MM.1S (cell line): ENCODE results near the gene ARSK.

ENCODE experiments used
- DNase-seq: peaks from one replicate; pipeline ENCODE4 v3.0.0-alpha.2; 2015
- H2AFZ ChIP-seq: fragments of 300-600 bp; sonication (generic); 2 replicates; pipeline ENCODE4 v1.6.0; 2016; ENCODE audit warnings: antibody characterized with exemption, low read length
- H3F3A ChIP-seq: fragments of 300-600 bp; sonication (generic); 2 replicates; pipeline ENCODE4 v1.6.1; 2016; ENCODE audit warnings: mild to moderate bottlenecking, antibody characterized with exemption, low read length, moderate library complexity, mixed read lengths; ENCODE audit not compliant: insufficient read depth
- H3K27ac ChIP-seq: fragments of 300-600 bp; sonication (generic); 2 replicates; pipeline ENCODE4 v1.5.1; 2016; ENCODE audit warnings: mild to moderate bottlenecking, low read length
- H3K27me3 ChIP-seq: fragments of 300-600 bp; sonication (generic); replicated peaks from 2 replicates; pipeline ENCODE4 v1.6.0; 2016; ENCODE audit warnings: low read length; ENCODE audit not compliant: insufficient read depth
- H3K36me3 ChIP-seq: fragments of 300-600 bp; sonication (generic); replicated peaks from 2 replicates; pipeline ENCODE4 v1.6.1; 2016; ENCODE audit warnings: mild to moderate bottlenecking, low read length, mixed read lengths; ENCODE audit not compliant: insufficient read depth
- H3K4me1 ChIP-seq: fragments of 300-600 bp; sonication (generic); 2 replicates; pipeline ENCODE4 v1.6.1; 2016; ENCODE audit warnings: low read length, mixed read lengths
- H3K4me2 ChIP-seq: fragments of 300-600 bp; sonication (generic); 2 replicates; pipeline ENCODE4 v1.6.0; 2016; ENCODE audit warnings: low read depth, low read length
- H3K4me3 ChIP-seq: fragments of 300-600 bp; sonication (generic); 2 replicates; pipeline ENCODE4 v1.5.1; 2016; ENCODE audit warnings: low read length, mixed read lengths
- H3K79me2 ChIP-seq: fragments of 300-600 bp; sonication (generic); 2 replicates; pipeline ENCODE4 v1.6.1; 2016; ENCODE audit warnings: mixed run types, low read length, mixed read lengths
- H3K9ac ChIP-seq: fragments of 300-600 bp; sonication (generic); 2 replicates; pipeline ENCODE4 v1.6.1; 2016; ENCODE audit warnings: low read length, mixed read lengths
- H3K9me2 ChIP-seq: fragments of 300-600 bp; sonication (generic); replicated peaks from 2 replicates; pipeline ENCODE4 v1.6.1; 2016; ENCODE audit warnings: mild to moderate bottlenecking, low read length, mixed read lengths; ENCODE audit not compliant: insufficient read depth
- H3K9me3 ChIP-seq: fragments of 300-600 bp; sonication (generic); replicated peaks from 2 replicates; pipeline ENCODE4 v1.6.1; 2016; ENCODE audit warnings: mild to moderate bottlenecking, low read length, mixed read lengths; ENCODE audit not compliant: insufficient read depth
- H4K20me1 ChIP-seq: fragments of 300-600 bp; sonication (generic); 2 replicates; pipeline ENCODE4 v1.6.1; 2016; ENCODE audit warnings: mild to moderate bottlenecking, low read length, moderate library complexity, mixed read lengths; ENCODE audit not compliant: insufficient read depth
- EZH2 ChIP-seq: fragments of 300-600 bp; sonication (generic); optimal IDR thresholded peaks from 2 replicates; pipeline ENCODE3; 2017; ENCODE audit warnings: low read depth, mild to moderate bottlenecking, antibody characterized with exemption, low read length, mixed read lengths
- EZH2phosphoT487 ChIP-seq: fragments of 300-600 bp; sonication (generic); IDR thresholded peaks from 2 replicates; pipeline ENCODE4 v1.6.1; 2018; ENCODE audit warnings: antibody characterized with exemption, low read length
- TF ChIP-seq, protein P1 (sequence below): fragments of 300-600 bp; sonication (generic); IDR thresholded peaks from 2 replicates; pipeline ENCODE4 v1.5.1; 2016; ENCODE audit warnings: antibody characterized with exemption, low read length, mixed read lengths

The ARSK gene

DNA sequence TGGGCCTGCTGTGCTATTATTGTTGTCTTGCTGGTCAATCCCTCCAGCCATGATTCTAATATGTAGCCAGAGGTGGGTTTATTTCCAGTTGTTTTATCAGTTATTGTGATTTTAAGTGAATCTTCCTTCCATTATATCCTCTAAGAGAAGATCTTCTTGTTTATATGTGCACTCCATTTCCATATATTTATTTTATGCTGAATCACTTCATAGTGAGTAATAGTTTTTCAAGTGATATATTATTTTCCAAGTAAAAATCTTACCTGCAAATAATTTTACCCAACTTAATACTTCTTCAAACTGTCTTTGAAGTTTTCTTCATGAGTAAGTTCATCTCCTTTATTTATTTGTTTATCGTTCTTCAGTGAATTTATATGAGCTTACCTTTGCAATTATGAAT, 51.5 kb downstream of the ARSK start:
- no peaks in the 10 kb centered on the region for H3K27me3 ChIP-seq
- H3F3A ChIP-seq, result no peaks in the 10 kb centered on the region
- no peak for TF ChIP-seq EZH2
- TF ChIP-seq, protein P1, sequence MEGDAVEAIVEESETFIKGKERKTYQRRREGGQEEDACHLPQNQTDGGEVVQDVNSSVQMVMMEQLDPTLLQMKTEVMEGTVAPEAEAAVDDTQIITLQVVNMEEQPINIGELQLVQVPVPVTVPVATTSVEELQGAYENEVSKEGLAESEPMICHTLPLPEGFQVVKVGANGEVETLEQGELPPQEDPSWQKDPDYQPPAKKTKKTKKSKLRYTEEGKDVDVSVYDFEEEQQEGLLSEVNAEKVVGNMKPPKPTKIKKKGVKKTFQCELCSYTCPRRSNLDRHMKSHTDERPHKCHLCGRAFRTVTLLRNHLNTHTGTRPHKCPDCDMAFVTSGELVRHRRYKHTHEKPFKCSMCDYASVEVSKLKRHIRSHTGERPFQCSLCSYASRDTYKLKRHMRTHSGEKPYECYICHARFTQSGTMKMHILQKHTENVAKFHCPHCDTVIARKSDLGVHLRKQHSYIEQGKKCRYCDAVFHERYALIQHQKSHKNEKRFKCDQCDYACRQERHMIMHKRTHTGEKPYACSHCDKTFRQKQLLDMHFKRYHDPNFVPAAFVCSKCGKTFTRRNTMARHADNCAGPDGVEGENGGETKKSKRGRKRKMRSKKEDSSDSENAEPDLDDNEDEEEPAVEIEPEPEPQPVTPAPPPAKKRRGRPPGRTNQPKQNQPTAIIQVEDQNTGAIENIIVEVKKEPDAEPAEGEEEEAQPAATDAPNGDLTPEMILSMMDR, result no peak
- no peak for TF ChIP-seq EZH2phosphoT487
- H3K79me2 ChIP-seq, result no peaks in the 10 kb centered on the region
- no peaks in the 10 kb centered on the region for H4K20me1 ChIP-seq
- H3K9me3 ChIP-seq, result no peaks in the 10 kb centered on the region
- H3K27ac ChIP-seq, result no peak overlapping the region
- H3K36me3 ChIP-seq, result no peaks in the 10 kb centered on the region
- H3K9ac ChIP-seq, result no peak overlapping the region
- H3K4me3 ChIP-seq, result no peak overlapping the region
- H3K4me2 ChIP-seq, result no peak overlapping the region
- no peak overlapping the region for H2AFZ ChIP-seq
- DNase-seq, result no peak
- H3K4me1 ChIP-seq, result no peaks in the 10 kb centered on the region
- no peaks in the 10 kb centered on the region for H3K9me2 ChIP-seq

DNA sequence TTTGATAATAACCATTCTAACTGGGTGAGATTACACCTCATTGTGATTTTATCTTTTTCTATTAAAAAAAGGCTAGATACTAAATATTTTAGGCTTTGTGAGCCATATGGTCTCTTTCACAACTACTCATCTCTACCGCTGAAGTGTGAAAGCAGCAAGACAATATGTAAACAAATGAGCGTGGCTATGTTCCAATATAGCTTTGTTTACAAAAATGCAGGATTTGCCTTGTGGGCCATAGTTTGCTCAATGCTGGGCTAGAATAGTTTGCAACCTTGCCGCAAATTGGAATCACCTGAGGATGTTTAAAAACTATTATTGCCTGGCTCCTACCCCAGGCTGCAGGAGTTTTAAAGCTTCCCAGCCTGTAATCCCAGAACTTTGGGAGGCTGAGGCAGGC, 54.8 kb downstream of the ARSK start:
- H3K4me2 ChIP-seq, result no peak overlapping the region
- no peaks in the 10 kb centered on the region for H4K20me1 ChIP-seq
- H3K4me1 ChIP-seq, result no peaks in the 10 kb centered on the region
- no peaks in the 10 kb centered on the region for H3K27me3 ChIP-seq
- no peak overlapping the region for H3K9ac ChIP-seq
- H3K9me2 ChIP-seq, result no peaks in the 10 kb centered on the region
- H3K27ac ChIP-seq, result no peak overlapping the region
- H2AFZ ChIP-seq, result no peak overlapping the region
- TF ChIP-seq EZH2phosphoT487, result no peak
- no peaks in the 10 kb centered on the region for H3F3A ChIP-seq
- no peak overlapping the region for H3K4me3 ChIP-seq
- H3K36me3 ChIP-seq, result no peaks in the 10 kb centered on the region
- no peaks in the 10 kb centered on the region for H3K79me2 ChIP-seq
- DNase-seq, result no peak
- no peaks in the 10 kb centered on the region for H3K9me3 ChIP-seq

DNA sequence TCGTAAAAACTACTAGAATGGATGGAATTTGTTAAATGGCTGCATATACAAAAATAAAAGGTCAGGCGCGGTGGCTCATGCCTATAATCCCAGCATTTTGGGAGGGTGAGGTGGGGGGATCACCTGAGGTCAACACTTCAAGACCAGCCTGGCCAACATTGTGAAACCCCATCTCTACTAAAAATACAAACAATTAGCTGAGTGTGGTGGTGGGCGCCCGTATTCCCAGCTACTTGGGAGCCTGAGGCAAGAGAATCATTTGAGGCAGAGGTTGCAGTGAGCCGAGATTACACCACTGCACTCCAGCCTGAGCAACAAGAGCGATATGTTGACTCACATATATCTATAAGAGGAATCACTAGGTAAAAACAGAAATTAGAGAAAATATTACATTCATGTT, 55.6 kb downstream of the ARSK start:
- Histone ChIP-seq H2AFZ (no peak overlapping the region), H4K20me1 (no peaks in the 10 kb centered on the region), H3K4me1 (no peaks in the 10 kb centered on the region), H3K4me3 (no peak overlapping the region), H3K9me3 (no peaks in the 10 kb centered on the region), H3K9me2 (no peaks in the 10 kb centered on the region), H3K36me3 (no peaks in the 10 kb centered on the region), H3K27me3 (no peaks in the 10 kb centered on the region), H3K79me2 (no peaks in the 10 kb centered on the region), H3K27ac (no peak overlapping the region), H3K4me2 (no peak overlapping the region), H3K9ac (no peak overlapping the region), H3F3A (no peaks in the 10 kb centered on the region)
- TF ChIP-seq, protein P1, result no peak
- TF ChIP-seq EZH2 (no peak), EZH2phosphoT487 (no peak)
- DNase-seq, result no peak

DNA sequence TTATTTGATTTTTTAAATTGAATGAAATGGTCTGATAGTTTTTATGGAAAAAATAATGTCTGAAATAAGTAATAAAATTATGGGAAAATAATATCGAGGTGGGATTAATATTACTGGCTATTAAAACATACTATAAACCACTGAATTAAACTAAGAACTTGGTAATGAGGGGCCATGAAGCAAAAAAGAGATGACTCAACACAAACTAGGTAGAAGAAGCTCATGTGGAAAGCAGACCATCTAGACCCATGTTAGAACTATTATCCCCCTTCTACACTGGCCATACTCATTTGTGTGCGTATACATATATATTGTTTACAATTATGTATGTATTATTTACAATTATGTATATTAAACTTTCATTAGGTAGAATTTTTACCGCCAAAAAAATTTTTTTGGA, 56.5 kb downstream of the ARSK start:
- Histone ChIP-seq H3K9me2 (no peaks in the 10 kb centered on the region), H3K27ac (no peak overlapping the region), H3K4me1 (no peaks in the 10 kb centered on the region), H3F3A (no peaks in the 10 kb centered on the region), H3K9ac (no peak overlapping the region), H3K4me3 (no peak overlapping the region), H3K9me3 (no peaks in the 10 kb centered on the region), H3K4me2 (no peak overlapping the region), H3K36me3 (no peaks in the 10 kb centered on the region), H2AFZ (no peak overlapping the region), H3K27me3 (no peaks in the 10 kb centered on the region), H4K20me1 (no peaks in the 10 kb centered on the region), H3K79me2 (no peaks in the 10 kb centered on the region)
- DNase-seq, result no peak
- TF ChIP-seq EZH2 (no peak), EZH2phosphoT487 (no peak)
- TF ChIP-seq, protein P1, result no peak
